Measurements from ENCODE around the gene SIRT3.
"Not testable (repeated sequence)": the region's sequence is repeated elsewhere in the genome, so short reads cannot be mapped to it uniquely, and the experiment has no call there.

SIRT3 gene

DNA sequence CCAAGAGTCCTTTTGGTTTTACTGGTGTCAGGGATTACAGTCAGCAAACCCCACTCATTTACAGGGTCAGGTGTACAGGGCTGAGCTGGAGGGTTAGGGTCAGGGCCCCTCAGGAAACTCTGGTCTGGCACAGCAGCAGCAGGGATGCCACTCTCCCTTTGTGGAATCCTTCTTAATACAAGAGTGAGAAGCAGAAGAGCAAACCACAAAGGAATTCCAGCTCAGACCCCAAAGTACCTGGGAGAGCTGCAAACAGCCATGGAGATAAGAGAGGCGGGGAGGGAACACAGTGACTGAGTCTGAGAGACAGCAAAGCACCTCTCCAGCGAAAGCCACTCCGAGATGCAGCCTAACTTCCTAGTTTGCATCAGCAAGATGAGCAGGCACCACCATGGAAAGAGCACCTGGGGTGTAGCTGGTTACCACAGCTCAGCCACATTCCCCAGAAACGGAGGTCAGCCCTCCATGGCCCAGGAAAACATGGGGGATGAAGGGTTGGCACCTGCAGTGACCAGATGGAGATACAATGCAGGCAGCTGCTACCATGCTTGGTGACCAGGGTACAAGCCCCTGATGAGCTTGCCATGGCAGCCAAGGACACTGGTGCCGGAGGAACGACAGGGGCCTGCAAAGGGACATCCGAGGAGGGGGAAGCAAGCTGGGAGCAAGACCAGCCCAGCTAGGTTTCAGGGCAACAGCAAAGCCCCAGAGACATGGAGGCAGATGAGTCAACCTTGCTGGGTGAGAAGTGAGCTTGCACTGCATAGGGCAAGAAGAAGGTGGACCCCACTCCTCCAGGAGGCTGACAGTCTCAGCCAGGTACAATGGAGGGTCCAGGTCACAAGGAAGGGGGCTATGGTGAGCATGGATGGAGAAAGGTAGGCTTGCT, 32.8 kb downstream of the SIRT3 start:
- DNase-seq (ENCODE audit: low spot score): no peak

DNA sequence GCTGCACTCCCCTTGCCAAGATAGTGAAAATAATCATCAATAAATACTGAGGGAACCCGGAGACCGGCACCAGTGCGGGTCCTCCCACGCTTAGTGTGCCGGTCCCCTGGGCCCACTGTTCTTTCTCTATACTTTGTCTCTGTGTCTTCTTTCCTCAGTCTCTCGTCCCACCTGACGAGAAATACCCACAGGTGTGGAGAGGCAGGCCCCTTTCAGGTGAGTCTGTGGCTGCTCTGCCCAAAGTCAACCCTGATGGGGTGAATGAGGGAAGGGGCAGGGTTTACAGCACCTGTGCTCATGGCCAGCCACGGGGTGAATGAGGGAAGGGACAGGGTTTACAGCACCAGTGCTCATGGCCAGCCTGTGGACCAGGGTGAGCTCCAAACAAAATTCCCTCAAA, 33.7 kb downstream of the SIRT3 start:
- DNase-seq (ENCODE audit: low spot score): no peak

DNA sequence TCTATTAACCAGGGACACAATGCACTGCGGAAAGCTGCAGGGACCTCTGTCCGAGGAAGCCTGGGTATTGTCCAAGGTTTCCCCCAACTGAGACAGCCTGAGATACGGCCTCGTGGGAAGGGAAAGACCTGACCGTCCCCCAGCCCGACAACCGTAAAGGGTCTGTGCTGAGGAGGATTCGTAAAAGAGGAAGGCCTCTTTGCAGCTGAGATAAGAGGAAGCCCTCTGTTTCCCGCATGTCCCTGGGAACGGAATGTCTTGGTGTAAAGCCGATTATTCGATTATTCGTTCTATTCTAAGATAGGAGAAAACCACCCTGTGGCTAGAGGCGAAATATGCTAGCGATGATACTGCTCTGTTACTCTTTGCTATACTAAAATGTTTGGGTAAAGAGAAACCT, 34.2 kb downstream of the SIRT3 start:
- no peak for DNase-seq (ENCODE audit: low spot score)

DNA sequence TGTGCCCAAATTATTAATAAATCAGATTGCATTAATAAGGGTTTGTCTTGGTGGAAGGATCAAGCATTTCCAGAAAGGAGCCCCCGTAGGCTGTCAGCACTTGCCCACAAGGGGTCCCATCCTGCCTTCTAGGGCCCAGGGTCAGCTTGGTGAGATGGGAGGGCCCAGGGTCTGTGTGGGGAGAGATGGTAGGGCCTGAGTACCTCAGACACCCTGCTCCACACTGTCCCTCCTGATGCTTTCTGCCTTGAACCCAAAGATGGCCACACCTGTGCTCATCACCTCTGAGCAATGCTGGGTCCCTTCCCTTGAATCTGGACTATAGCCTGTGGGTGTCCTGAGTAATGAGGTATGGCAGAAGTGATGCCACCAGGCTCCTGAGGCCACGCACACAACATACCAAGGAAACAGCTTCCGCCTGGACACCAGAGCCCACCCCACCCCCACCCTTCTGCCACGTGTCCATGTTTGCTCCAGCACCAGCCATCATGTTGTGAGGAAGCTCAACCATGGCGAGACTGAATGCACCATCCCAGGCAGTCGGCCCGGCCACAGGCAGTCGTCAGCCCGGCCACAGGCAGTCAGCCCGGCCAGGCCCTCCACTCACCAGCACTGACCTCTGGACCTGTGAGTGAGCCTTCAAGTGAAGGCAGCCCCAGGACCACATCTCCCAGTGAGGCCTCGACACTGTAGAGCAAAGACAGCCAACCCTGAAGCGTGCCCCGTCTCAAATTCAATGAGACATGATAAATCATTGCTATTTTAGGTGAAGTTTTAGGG, 35.7 kb downstream of the SIRT3 start:
- no peak for DNase-seq (ENCODE audit: low spot score)

DNA sequence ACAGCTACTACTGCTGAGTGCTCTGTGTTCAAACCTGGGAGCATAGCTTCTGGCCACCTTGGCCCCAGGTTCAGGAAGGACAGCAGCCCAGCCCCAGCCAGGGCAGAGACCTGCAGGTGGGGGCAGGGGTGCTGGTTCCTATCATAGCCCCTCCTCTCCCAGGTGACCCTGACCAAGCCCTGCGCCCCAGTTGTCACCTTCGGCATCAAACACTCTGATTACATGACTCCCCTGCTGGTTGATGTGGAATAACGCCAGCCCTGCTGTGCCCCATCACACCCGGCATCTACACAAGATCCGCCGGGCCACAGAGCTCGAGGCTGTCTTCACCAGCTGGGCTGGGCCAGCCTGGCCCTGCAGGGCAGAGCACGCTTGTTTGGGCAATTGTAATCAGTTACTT, 36.4 kb downstream of the SIRT3 start:
- DNase-seq (ENCODE audit: low spot score): no peak

DNA sequence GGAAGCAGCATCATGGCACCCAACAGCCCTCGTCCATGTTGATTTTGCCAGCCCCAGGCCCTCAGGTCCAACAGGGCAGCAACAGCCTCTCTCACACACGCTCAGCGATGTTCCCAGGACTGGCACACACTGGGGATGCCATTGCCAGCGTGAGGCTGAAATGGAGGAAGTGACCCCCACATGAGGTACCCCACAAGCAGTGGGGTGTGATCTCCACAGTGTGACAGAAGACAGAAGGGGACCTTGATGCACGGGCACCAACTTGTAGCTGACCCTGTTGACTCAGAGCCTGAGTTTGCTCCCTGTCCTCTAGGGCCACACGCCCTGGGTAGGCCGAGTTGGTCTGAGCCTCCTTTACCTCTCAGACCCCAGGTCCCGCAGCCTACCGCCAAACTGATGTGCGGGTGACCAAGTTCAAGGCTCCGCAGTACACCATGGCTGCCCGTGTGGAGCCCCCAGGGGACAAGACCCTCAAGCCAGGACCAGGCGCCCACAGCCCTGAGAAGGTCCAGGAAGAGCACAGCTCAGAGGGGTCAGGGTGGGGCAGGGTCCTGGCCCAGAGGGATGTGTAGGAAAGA, 37.0 kb downstream of the SIRT3 start:
- DNase-seq (ENCODE audit: low spot score): no peak

DNA sequence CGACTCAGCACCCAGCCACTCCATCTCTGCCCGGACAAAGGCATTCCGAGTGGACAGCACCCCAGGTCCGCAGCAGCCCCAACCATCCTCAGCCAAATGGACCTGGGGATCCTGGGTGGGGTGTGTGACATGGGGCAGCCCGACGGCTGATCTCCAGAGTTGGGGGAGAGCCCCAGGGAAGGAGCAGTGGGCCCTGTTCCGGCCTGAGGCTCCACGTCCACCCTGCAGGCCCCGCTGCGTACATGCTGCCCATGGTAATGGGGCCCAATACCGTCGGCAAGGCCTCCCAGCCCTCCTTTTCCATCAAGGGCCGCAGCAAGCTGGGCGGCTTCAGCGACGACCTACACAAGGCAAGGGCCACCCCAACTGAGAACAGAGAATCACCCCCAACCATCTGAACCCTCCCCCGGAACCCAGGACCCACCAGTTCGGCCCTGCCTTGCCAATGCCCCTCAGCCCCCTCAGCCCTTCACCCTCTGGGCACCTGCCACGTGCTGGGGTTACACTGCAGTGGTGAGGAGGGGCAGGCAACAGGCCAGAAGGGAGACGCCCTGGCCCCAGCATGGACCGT, 37.8 kb downstream of the SIRT3 start:
- DNase-seq (ENCODE audit: low spot score): no peak

DNA sequence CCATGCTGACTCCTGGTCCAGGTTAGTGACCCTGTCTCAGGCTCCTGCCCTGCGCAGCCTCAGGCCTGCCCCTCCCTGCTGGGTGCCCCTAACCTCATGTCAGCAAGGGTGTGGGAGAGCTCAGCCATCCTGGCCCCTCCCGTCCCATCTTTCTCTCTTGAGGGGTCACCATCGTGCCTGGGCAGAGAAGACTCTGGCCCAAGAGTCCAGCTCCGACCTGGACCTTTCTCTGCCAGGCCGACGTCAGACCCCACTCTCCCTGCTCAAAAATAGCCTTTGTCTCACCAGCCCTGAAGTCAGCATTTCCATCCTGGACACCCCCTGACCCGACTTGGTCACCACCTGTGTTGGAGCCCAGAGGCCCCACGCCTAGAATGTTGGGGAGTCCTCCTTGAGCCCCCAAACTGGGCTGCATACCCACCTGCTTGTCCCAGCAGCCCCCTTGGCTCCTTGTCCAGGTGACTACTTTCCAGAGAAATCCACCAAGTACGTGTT, 38.4 kb downstream of the SIRT3 start:
- no peak for DNase-seq (ENCODE audit: low spot score)

DNA sequence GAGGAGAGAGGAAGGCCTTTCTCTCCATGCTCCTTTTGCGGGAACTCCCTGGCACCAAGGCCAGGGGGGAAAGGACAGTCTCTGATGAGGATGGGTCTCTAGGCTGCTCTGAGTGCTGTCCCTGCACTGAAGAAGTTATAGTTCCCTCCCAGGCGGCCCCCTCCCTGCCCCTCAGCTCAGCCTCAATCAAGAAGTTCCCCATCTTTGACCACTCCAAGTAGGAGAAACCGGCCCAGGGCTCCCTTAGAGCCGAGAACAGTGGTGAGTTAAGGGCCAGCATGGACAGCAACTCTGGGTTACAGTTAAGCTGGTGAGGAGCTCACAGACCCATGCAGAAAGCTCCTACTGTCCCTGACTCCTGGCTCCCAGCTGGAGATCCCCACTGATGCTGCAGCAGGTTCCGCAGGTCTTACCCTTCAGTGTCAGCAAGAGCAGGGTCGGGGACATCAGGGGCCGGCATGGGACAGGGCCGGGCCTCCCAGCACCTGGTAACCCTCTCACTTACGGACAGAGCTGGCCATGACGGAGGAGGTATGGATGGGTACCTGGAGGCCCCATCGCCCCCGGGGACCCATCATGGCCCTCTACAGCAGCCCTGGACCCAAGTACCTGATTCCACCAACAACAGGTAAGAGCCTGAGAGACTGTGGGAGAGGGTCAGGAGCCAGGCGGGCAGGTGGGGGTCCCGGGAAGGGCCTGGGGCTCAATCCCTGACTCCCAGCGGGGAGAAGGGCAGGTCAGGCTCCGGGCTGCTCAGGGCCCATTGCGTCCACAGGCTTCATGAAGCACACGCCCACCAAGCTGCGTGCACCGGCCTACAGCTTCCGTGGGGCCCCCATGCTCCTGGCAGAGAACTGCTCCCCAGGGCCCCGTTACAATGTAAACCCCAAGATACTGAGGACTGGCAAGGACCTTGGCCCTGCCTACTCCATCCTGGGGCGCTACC, 39.1 kb downstream of the SIRT3 start:
- no peak for DNase-seq (ENCODE audit: low spot score)

DNA sequence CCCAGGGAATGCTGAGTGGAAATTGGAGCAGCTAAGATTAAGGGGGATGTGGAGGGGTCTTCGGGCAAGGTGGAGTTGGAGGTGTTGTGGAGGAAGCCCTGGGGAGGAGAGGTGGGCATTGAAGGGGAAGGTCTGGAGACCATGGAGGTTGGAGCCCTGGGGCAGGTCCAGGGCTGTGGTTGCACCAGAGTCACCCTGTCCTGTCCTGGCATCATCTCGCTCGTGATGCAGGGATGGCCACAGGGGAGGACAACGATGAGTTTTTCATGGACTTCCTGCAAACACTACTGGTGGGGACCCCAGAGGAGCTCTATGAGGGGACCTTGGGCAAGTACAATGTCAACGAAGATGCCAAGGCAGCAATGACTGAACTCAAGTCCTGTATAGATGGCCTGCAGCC, 42.7 kb downstream of the SIRT3 start:
- DNase-seq (ENCODE audit: low spot score): not testable (repeated sequence)

DNA sequence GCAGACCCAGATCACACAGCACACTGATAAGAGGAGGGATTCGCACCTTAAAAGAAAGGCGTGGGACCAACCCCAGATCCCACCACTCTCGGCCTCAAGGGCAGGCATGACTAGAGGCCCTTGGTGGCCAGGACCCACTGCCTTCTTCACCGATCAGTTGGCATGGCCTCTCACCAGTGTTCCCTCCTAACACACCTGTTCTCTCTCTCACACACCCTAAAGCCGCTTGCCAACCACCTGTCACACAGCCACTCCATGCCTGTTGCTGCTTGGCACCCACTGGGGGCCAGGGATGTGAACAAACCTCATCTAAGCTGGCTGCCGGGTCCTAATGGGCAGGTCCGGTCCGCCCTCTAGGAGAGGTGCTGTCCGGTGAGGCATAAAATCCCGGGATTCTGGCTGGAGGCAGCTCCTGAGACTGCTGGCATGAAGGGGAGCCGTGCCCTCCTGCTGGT, 43.4 kb downstream of the SIRT3 start, which contains the start of gene SCGB1C1:
Gene SCGB1C1 (plus strand): TSS at position 405 of the 455 bp plus-strand sequence. CDS start 22 bp downstream, at position 427.
- DNase-seq (ENCODE audit: low spot score): not testable (repeated sequence)

DNA sequence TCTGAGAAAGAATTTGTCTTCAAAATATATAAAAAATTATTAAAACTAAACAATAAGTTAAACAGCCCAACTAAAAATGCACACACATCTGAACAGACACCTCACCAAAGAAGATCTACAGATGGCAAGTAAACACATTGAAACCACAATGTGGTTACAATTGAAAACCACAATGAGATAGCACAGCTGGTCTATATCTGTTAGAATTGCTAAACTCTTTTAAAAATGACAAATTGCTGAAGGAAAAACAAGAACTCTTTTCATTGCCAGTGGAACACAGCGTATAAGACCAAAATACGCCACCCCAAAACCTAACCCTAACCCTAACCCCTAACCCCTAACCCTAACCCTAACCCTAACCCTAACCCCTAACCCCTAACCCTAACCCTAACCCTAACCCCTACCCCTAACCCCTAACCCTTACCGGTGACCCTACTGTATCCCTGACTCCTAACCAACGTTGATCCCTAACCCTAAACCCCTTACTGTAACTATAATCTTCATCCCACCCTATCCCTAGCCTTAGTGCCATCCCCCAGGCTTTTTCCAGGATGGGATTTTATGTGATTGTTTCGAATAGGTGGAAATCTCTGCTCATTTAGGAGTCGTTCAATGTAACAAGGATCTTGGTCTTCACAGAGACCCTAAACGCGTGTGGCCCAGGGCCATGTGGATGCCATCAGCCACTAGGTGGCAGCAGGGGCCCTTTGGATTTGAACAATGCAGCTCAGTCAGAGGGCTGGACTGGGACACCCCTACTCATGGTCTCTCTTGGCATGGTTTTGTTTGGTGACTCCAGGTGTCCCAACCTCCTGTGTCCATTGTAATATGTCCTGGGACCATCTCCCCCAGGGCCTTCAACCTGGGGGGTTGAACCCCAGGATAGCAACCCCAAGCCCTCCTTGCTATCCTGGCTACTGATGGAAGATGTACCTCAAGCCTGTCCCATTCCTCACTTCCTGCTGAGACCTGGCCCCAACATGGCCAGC, 44.4 kb downstream of the SIRT3 start:
- not testable (repeated sequence) for DNase-seq (ENCODE audit: low spot score)

DNA sequence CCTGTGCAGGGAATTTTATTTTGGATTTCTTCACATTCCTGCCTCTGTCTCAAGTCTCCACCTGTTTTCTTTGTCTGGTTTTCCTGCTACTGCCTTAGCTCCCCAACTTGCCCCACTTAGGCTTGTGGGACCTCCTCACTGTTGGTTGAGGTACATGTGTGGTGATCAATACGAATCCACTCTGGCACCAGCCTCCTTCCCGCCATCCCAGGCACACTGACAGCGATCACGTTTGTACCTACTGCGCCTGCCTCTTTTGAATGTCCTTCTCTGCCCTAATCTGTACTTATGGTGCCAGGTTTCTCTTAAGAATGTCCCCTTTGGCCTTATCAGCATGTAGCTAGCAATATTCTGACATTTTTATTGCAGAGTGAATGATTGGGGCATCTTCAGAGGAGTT, 45.6 kb downstream of the SIRT3 start:
- DNase-seq (ENCODE audit: low spot score): not testable (repeated sequence)

DNA sequence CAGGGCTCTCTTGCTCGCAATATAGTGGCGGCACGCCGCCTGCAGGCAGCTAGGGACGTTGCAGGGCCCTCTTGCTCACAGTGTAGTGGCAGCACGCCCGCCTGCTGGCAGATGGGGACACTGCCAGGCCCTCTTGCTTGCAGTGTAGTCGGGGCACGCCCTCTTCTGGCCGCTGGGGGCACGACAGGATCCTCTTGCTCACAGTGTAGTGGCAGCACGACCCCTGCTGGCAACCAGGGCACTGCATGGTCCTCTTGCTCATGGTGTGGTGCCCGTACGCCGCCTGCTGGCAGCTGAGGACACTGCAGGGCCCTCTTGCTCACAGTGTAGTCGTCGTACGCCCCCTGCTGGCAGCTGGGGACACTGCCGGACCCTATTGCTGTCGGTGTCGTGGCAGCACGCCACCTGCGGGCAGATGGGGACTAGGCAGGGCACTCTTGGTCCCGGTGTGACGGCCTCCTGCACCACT, 46.3 kb downstream of the SIRT3 start:
- not testable (repeated sequence) for DNase-seq (ENCODE audit: low spot score)

DNA sequence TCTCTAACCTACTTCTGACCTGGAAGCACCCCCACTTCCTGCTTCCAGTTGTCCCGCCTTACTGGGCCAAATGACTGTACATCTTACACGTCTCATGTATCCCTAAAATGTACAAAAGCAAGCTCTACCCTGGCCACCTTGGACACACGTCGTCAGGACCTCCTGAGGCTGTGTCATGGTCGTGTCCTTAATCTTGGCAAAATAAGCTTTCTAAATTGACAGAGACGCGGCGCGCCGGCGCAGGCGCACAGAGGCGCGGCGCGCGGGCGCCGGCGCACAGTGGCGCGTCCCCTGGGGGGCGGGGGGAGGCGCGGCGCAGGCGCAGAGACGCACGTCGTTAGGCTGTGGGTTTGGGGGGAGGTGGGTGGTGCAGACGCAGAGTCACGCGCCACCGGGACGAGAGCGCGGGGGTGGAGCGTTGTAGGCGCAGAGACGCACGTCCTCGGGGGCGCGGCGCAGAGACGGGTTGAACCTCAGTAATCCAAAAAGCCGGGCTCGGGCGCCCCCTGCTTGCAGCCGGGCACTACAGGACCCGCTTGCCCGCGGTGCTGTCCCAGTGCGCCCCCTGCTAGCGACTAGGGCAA, 46.9 kb downstream of the SIRT3 start:
- DNase-seq (ENCODE audit: low spot score): not testable (repeated sequence)

DNA sequence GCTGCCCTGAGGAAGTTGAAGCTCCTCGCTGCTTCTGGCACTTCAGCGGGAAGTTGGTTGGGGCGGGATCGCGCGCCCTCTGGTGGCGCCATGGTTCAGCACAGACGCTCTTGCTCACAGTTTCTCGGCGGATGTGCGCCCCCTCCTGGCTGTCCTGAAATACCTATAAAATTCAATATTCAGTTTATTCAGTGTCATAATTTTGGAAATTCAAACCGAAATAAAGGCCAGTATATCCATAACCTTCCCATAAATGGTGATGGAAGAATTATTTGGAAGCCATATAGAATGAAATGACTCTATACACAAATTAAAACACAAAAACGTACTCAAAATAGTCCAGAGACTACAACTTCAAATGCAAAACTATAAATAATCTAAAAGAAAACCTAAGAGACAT, 55.9 kb downstream of the SIRT3 start:
- DNase-seq (ENCODE audit: low spot score): not testable (repeated sequence)

Measured in AG08396 (cell line).